H9 (cell line): ENCODE measurements around the gene IFNL3. TPM values are rescaled to one million over a fixed set of nuclear protein-coding genes. Genes with fewer than 3 reads are reported as not detected.

Experiments used
- DNase-seq: peaks from one replicate; pipeline ENCODE4 v3.0.0-alpha.2; 2017
- H2AFZ ChIP-seq: one replicate; pipeline ENCODE4 v1.6.1; 2013; ENCODE audit warnings: mild to moderate bottlenecking, low read length, control low read depth, moderate library complexity
- H2AK5ac ChIP-seq: 2 replicates; pipeline ENCODE4 v1.6.1; 2013; ENCODE audit warnings: low read length, control low read depth, mixed read lengths; ENCODE audit not compliant: insufficient read length
- H2BK120ac ChIP-seq: one replicate; pipeline ENCODE4 v1.6.1; 2013; ENCODE audit warnings: low read depth, mild to moderate bottlenecking, low read length, control low read depth, inconsistent platforms; ENCODE audit not compliant: poor library complexity, severe bottlenecking
- H2BK12ac ChIP-seq: 2 replicates; pipeline ENCODE4 v1.6.1; 2013; ENCODE audit warnings: low read length, control low read depth, mixed read lengths, low read depth; ENCODE audit not compliant: insufficient read length
- H2BK15ac ChIP-seq: 2 replicates; pipeline ENCODE4 v1.6.1; 2013; ENCODE audit warnings: low read depth, low read length, control low read depth
- H2BK20ac ChIP-seq: one replicate; pipeline ENCODE4 v1.6.1; 2013; ENCODE audit warnings: low read depth, mild to moderate bottlenecking, low read length, control low read depth, inconsistent platforms; ENCODE audit not compliant: poor library complexity, severe bottlenecking
- H2BK5ac ChIP-seq: 2 replicates; pipeline ENCODE4 v1.6.1; 2013; ENCODE audit warnings: low read length, control low read depth, mixed read lengths; ENCODE audit not compliant: insufficient read length
- H3K14ac ChIP-seq: 2 replicates; pipeline ENCODE4 v1.6.1; 2013; ENCODE audit warnings: low read length, control low read depth; ENCODE audit not compliant: insufficient read depth
- H3K18ac ChIP-seq: 2 replicates; pipeline ENCODE4 v1.6.1; 2013; ENCODE audit warnings: low read depth, mild to moderate bottlenecking, mixed read lengths, low read length, control low read depth; ENCODE audit not compliant: insufficient read length
- H3K23ac ChIP-seq: 2 replicates; pipeline ENCODE4 v1.6.1; 2013; ENCODE audit warnings: low read length, control low read depth, mixed read lengths, low read depth; ENCODE audit not compliant: insufficient read length
- H3K23me2 ChIP-seq: 2 replicates; pipeline ENCODE4 v1.6.1; 2013; ENCODE audit warnings: low read depth, mild to moderate bottlenecking, mixed read lengths, low read length, control low read depth; ENCODE audit not compliant: insufficient read length, poor library complexity, severe bottlenecking
- H3K27ac ChIP-seq: 2 replicates; pipeline ENCODE4 v1.5.1; 2013; ENCODE audit warnings: low read length, control low read depth, mixed read lengths, low read depth; ENCODE audit not compliant: insufficient read length
- H3K27me3 ChIP-seq: 2 replicates; pipeline ENCODE4 v1.6.1; 2013; ENCODE audit warnings: low read length, control low read depth, inconsistent platforms; ENCODE audit not compliant: insufficient read depth
- H3K4ac ChIP-seq: 2 replicates; pipeline ENCODE4 v1.6.1; 2013; ENCODE audit warnings: low read depth, mild to moderate bottlenecking, control low read depth, inconsistent platforms, low read length, moderate library complexity
- H3K4me1 ChIP-seq: 2 replicates; pipeline ENCODE4 v1.6.1; 2013; ENCODE audit warnings: low read length, control low read depth, inconsistent platforms; ENCODE audit not compliant: insufficient read depth
- H3K4me2 ChIP-seq: 2 replicates; pipeline ENCODE4 v1.6.1; 2013; ENCODE audit warnings: low read length, control low read depth, mixed read lengths; ENCODE audit not compliant: insufficient read length, insufficient read depth
- H3K56ac ChIP-seq: 2 replicates; pipeline ENCODE4 v1.6.1; 2013; ENCODE audit warnings: low read depth, mild to moderate bottlenecking, mixed read lengths, low read length, control low read depth; ENCODE audit not compliant: insufficient read length
- H3K79me1 ChIP-seq: 2 replicates; pipeline ENCODE4 v1.6.1; 2013; ENCODE audit warnings: low read depth, mild to moderate bottlenecking, moderate library complexity, low read length, control low read depth, inconsistent platforms; ENCODE audit not compliant: insufficient read depth, poor library complexity, severe bottlenecking
- H3K79me2 ChIP-seq: 2 replicates; pipeline ENCODE4 v1.6.1; 2013; ENCODE audit warnings: low read length, control low read depth, inconsistent platforms; ENCODE audit not compliant: insufficient read depth
- H3K9ac ChIP-seq: 2 replicates; pipeline ENCODE4 v1.6.1; 2013; ENCODE audit warnings: low read length, control low read depth, mixed read lengths; ENCODE audit not compliant: insufficient read length; ENCODE audit errors: extremely low read depth
- H3K9me3 ChIP-seq: one replicate; pipeline ENCODE4 v1.6.1; 2013; ENCODE audit warnings: low read depth, low read length, inconsistent platforms; ENCODE audit not compliant: control insufficient read depth
- H3T11ph ChIP-seq: one replicate; pipeline ENCODE4 v1.6.1; 2013; ENCODE audit warnings: mild to moderate bottlenecking, low read length, control low read depth, inconsistent platforms
- H4K20me1 ChIP-seq: one replicate; pipeline ENCODE4 v1.6.1; 2013; ENCODE audit not compliant: control insufficient read depth, insufficient read length, insufficient read depth
- H4K5ac ChIP-seq: 2 replicates; pipeline ENCODE4 v1.6.1; 2013; ENCODE audit warnings: low read depth, mild to moderate bottlenecking, mixed read lengths, low read length, control low read depth; ENCODE audit not compliant: insufficient read length
- H4K8ac ChIP-seq: replicated peaks from 2 replicates; pipeline ENCODE4 v1.6.1; 2013; ENCODE audit warnings: low read length, control low read depth, mixed read lengths, low read depth; ENCODE audit not compliant: insufficient read length
- H4K91ac ChIP-seq: 2 replicates; pipeline ENCODE4 v1.6.1; 2013; ENCODE audit warnings: low read depth, mild to moderate bottlenecking, moderate library complexity, mixed read lengths, low read length, control low read depth; ENCODE audit not compliant: insufficient read length
- H3K27ac Mint-ChIP-seq, 3 experiments: 2 replicates in 2 of 3; 3 replicates in 1 of 3; pipeline ENCODE4 v1.8.0; 2020 to 2021; ENCODE audit warnings: mixed read lengths in 3 of 3, mild to moderate bottlenecking in 1 of 3, moderate library complexity in 1 of 3
- H3K27me3 Mint-ChIP-seq: 2 replicates; pipeline ENCODE4 v1.8.0; 2021; ENCODE audit warnings: low read depth, mild to moderate bottlenecking, moderate library complexity, mixed read lengths
- H3K36me3 Mint-ChIP-seq, 3 experiments: 2 replicates in 2 of 3; 3 replicates in 1 of 3; pipeline ENCODE4 v1.8.0; 2020 to 2021; ENCODE audit warnings: low read depth in 3 of 3, mixed read lengths in 3 of 3; ENCODE audit not compliant: insufficient read depth in 1 of 3
- H3K4me1 Mint-ChIP-seq, 2 experiments: 2 replicates each; pipeline ENCODE4 v1.8.0; 2020; ENCODE audit warnings: mixed read lengths in 2 of 2
- H3K4me3 Mint-ChIP-seq, 2 experiments: 2 replicates in 1 of 2; 3 replicates in 1 of 2; pipeline ENCODE4 v1.8.0; 2020 to 2021; ENCODE audit warnings: mild to moderate bottlenecking in 2 of 2, mixed read lengths in 2 of 2, moderate library complexity in 1 of 2
- H3K9me3 Mint-ChIP-seq, 2 experiments: 2 replicates in 1 of 2; 3 replicates in 1 of 2; pipeline ENCODE4 v1.8.0; 2020; ENCODE audit warnings: mild to moderate bottlenecking in 2 of 2, mixed read lengths in 2 of 2, moderate library complexity in 1 of 2
- CTCF ChIP-seq: fragments of 200-600 bp; sonication (generic); conservative IDR thresholded peaks from 3 replicates; pipeline ENCODE4 v1.8.0; 2021; ENCODE audit warnings: antibody characterized with exemption, mild to moderate bottlenecking
- WGBS: extraction: QIAGEN DNeasy Blood & Tissue Kit; methylation state at CpG from one replicate; pipeline ENCODE4 v1.1.7; 2013; ENCODE audit warnings: missing lambda C conversion rate, low lambda C conversion rate, mixed read lengths; ENCODE audit not compliant: insufficient read length; ENCODE audit errors: extremely low coverage; 5-methylcytosine and 5-hydroxymethylcytosine counted together
- total RNA-seq: library from RNA; stranded (reverse); gene quantifications from 2 replicates; pipeline ENCODE4 v1.2.1, GENCODE V29; 2021

The IFNL3 gene
- total RNA-seq, 1 experiment from 2014 or later = not detected

DNA sequence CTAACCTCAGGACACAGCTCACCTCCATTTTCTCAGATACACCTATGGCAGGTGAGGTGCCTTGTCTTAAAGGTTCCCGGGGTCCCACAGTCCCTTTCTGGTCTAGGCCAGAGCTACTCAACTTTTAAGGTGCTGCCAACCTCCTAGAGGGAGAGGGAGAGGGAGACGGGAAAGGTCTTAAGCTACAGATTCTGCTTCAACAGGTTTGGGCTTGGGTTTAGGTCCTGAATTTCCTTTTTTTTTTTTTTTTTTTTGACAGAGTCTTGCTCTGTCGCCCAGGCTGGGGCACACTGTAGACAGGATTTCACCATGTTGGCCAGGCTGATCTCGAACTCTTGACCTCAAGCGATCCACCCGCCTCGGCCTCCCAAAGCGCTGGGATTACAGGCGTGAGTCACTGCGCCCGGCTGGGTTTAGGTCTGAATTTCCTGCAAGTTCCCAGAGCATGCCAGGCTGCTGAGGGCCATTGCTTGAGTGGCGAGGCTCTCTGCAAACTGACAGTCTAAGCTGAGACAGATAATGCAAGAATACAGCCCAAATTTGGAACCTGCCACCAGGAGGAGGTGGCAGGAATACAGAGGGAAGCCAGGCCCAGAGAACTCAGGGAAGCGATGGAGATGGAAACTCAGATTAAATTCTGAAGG, 33.0 kb downstream of the IFNL3 start:
- WGBS = no CpG with 5 or more reads among the region's 13 CpGs
- TF ChIP-seq CTCF = no peak
- Histone ChIP-seq H3K18ac (no peak overlapping the region), H2AFZ (no peak overlapping the region), H4K91ac (no peak overlapping the region), H2BK20ac (no peak overlapping the region), H3K14ac (no peak overlapping the region; the same call in 1 of the 2 replicates), H3K27me3 (no peaks in the 10 kb centered on the region), H3K79me2 (no peaks in the 10 kb centered on the region), H2BK5ac (no peak overlapping the region), H2AK5ac (no peak overlapping the region), H3K4me1 (no peaks in the 10 kb centered on the region), H3K4me2 (no peak overlapping the region), H2BK12ac (no peak overlapping the region), H2BK15ac (no peak overlapping the region), H4K20me1 (no peaks in the 10 kb centered on the region), H3K9ac (no peak overlapping the region), H3T11ph (no peak overlapping the region), H4K8ac (no peak overlapping the region), H3K56ac (no peak overlapping the region), H3K9me3 (no peaks in the 10 kb centered on the region), H3K23me2 (no peaks in the 10 kb centered on the region), H3K23ac (no peak overlapping the region), H3K4ac (no peak overlapping the region), H2BK120ac (no peak overlapping the region), H4K5ac (no peak overlapping the region), H3K27ac (no peak overlapping the region), H3K79me1 (no peaks in the 10 kb centered on the region)
- H3K36me3 Mint-ChIP-seq = no peaks in the 10 kb centered on the region
- peaks cover 15% of the 10 kb centered on the region for H3K27me3 Mint-ChIP-seq
- H3K4me1 Mint-ChIP-seq = no peaks in the 10 kb centered on the region
- H3K9me3 Mint-ChIP-seq = peaks cover 7 to 9% of the 10 kb centered on the region in 2 experiments; a peak in 4 of 5 replicates
- no peak overlapping the region for H3K27ac Mint-ChIP-seq
- H3K4me3 Mint-ChIP-seq = peak overlapping the region in 1 of 2 experiments; percentile 5; a peak in 1 of 5 replicates
- no peak for DNase-seq
